Measurements from ENCODE around the gene DHX35.

DHX35 gene

DNA sequence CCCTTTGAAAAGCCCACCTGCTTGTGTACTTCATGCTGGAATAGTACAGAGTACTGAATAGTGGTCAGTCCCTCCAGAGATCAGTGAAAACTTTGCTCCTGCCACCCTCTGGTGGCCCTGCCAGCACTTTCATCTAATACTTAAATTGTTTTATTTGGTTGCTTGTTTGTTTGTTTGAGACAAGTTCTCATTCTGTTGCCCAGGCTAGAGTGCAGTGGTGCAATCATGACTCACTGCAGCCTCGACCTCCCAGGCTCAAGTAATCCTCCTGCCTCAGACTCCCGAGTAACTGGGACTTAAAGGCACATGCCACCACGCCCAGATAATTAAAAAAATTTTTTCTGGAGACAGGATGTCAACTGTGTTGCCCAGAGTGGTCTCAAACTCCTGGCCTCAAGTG, 26.9 kb upstream of the DHX35 start:
- Histone ChIP-seq H2AFZ (ENCODE audit: low read length) (no peak overlapping the region), H3K36me3 (ENCODE audit: insufficient read depth, low read length) (peaks cover 62% of the 10 kb centered on the region), H3K9me2 (ENCODE audit: low read depth, low read length) (no peaks in the 10 kb centered on the region), H3K79me2 (ENCODE audit: insufficient read depth, low read length) (peaks cover 97% of the 10 kb centered on the region), H3K27ac (ENCODE audit: low read depth, low read length, poor library complexity, severe bottlenecking) (no peak overlapping the region), H3K9me3 (ENCODE audit: low read length) (no peaks in the 10 kb centered on the region), H3F3A (ENCODE audit: insufficient read depth, low read length) (no peaks in the 10 kb centered on the region), H3K4me2 (ENCODE audit: low read length) (no peak overlapping the region), H3K9ac (ENCODE audit: low read length) (no peak overlapping the region), H4K20me1 (ENCODE audit: insufficient read depth, low read length) (no peaks in the 10 kb centered on the region), H3K4me1 (ENCODE audit: insufficient read depth, low read length, severe bottlenecking) (peaks cover 44% of the 10 kb centered on the region), H3K4me3 (ENCODE audit: low read depth, low read length, poor library complexity, severe bottlenecking) (no peak overlapping the region), H3K27me3 (ENCODE audit: insufficient read depth, low read length) (no peaks in the 10 kb centered on the region)
- TF ChIP-seq, protein P1, sequence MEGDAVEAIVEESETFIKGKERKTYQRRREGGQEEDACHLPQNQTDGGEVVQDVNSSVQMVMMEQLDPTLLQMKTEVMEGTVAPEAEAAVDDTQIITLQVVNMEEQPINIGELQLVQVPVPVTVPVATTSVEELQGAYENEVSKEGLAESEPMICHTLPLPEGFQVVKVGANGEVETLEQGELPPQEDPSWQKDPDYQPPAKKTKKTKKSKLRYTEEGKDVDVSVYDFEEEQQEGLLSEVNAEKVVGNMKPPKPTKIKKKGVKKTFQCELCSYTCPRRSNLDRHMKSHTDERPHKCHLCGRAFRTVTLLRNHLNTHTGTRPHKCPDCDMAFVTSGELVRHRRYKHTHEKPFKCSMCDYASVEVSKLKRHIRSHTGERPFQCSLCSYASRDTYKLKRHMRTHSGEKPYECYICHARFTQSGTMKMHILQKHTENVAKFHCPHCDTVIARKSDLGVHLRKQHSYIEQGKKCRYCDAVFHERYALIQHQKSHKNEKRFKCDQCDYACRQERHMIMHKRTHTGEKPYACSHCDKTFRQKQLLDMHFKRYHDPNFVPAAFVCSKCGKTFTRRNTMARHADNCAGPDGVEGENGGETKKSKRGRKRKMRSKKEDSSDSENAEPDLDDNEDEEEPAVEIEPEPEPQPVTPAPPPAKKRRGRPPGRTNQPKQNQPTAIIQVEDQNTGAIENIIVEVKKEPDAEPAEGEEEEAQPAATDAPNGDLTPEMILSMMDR (IDR thresholded peaks at IDR 0.05; ENCODE audit: low read length) = peak; percentile 26; the same call in 1 of the 2 replicates
- TF ChIP-seq EZH2 (IDR thresholded peaks at IDR 0.05; ENCODE audit: borderline replicate concordance, low read length) = no peak

DNA sequence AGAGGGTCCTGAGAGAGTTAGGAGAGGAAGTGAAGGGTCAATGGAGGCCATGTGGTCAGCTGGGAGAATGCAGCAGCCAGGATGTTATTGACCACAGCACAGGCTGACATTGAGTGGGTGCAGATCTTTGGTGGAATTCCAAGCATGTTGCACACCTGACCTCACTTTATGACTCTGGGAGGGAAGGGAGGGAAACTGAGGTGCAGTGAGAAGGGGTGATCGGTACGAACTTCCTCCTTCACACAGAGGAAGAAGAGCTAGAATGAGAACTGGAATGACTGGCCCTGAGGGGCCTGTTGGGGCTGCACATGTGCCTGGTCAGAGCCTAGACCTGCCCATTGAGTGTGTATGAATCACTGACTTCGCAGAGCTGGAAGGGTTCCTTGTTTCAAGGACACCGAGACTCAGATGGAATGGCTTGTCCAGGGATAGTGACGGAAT, 26.2 kb upstream of the DHX35 start:
- no peaks in the 10 kb centered on the region for H3K9me3 ChIP-seq (ENCODE audit: low read length)
- peaks cover 38% of the 10 kb centered on the region for H3K4me1 ChIP-seq (ENCODE audit: insufficient read depth, low read length, severe bottlenecking)
- peaks cover 92% of the 10 kb centered on the region for H3K79me2 ChIP-seq (ENCODE audit: insufficient read depth, low read length)
- no peak overlapping the region for H3K27ac ChIP-seq (ENCODE audit: low read depth, low read length, poor library complexity, severe bottlenecking)
- no peak overlapping the region for H3K4me3 ChIP-seq (ENCODE audit: low read depth, low read length, poor library complexity, severe bottlenecking)
- no peak overlapping the region for H3K4me2 ChIP-seq (ENCODE audit: low read length)
- no peaks in the 10 kb centered on the region for H3K9me2 ChIP-seq (ENCODE audit: low read depth, low read length)
- no peaks in the 10 kb centered on the region for H3K27me3 ChIP-seq (ENCODE audit: insufficient read depth, low read length)
- H4K20me1 ChIP-seq (ENCODE audit: insufficient read depth, low read length) = no peaks in the 10 kb centered on the region
- H3K36me3 ChIP-seq (ENCODE audit: insufficient read depth, low read length) = peaks cover 66% of the 10 kb centered on the region
- H3K9ac ChIP-seq (ENCODE audit: low read length) = no peak overlapping the region
- no peak overlapping the region for H2AFZ ChIP-seq (ENCODE audit: low read length)
- H3F3A ChIP-seq (ENCODE audit: insufficient read depth, low read length) = no peaks in the 10 kb centered on the region
- no peak for TF ChIP-seq EZH2 (IDR thresholded peaks at IDR 0.05; ENCODE audit: borderline replicate concordance, low read length)
- TF ChIP-seq, protein P1 (IDR thresholded peaks at IDR 0.05; ENCODE audit: low read length) = no peak

DNA sequence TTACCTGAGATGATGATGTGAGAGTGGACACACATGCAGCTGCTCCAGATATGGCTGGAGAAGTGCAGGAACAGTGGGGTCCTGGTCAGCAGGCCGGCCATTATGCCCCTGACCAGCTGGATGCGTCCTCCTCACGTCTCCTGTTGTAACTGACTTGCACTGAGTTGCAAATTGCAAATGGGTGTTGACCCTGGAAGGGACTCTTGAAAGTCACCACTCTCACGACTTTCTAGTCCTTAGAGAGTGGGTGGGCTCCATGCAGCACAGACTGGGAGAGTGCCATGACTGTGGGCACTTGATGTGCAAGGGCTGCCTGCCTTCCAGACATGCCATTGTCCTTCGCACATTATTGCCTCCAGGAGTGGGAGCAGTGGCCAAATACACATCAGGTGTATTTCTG, 25.1 kb upstream of the DHX35 start:
- Histone ChIP-seq H3K27me3 (ENCODE audit: insufficient read depth, low read length) (no peaks in the 10 kb centered on the region), H3K9ac (ENCODE audit: low read length) (no peak overlapping the region), H4K20me1 (ENCODE audit: insufficient read depth, low read length) (no peaks in the 10 kb centered on the region), H3K27ac (ENCODE audit: low read depth, low read length, poor library complexity, severe bottlenecking) (no peak overlapping the region), H3K4me1 (ENCODE audit: insufficient read depth, low read length, severe bottlenecking) (peaks cover 28% of the 10 kb centered on the region), H3K4me3 (ENCODE audit: low read depth, low read length, poor library complexity, severe bottlenecking) (no peak overlapping the region), H3F3A (ENCODE audit: insufficient read depth, low read length) (no peaks in the 10 kb centered on the region), H3K36me3 (ENCODE audit: insufficient read depth, low read length) (peaks cover 68% of the 10 kb centered on the region), H3K4me2 (ENCODE audit: low read length) (no peak overlapping the region), H3K9me2 (ENCODE audit: low read depth, low read length) (no peaks in the 10 kb centered on the region), H3K79me2 (ENCODE audit: insufficient read depth, low read length) (peaks cover 82% of the 10 kb centered on the region), H2AFZ (ENCODE audit: low read length) (no peak overlapping the region), H3K9me3 (ENCODE audit: low read length) (no peaks in the 10 kb centered on the region)
- no peak for TF ChIP-seq EZH2 (IDR thresholded peaks at IDR 0.05; ENCODE audit: borderline replicate concordance, low read length)
- TF ChIP-seq, protein P1 (IDR thresholded peaks at IDR 0.05; ENCODE audit: low read length) = no peak

Data from OCI-LY1 (cell line).